Measurements from ENCODE around the gene SLC51A.

- TF ChIP-seq, protein P1, sequence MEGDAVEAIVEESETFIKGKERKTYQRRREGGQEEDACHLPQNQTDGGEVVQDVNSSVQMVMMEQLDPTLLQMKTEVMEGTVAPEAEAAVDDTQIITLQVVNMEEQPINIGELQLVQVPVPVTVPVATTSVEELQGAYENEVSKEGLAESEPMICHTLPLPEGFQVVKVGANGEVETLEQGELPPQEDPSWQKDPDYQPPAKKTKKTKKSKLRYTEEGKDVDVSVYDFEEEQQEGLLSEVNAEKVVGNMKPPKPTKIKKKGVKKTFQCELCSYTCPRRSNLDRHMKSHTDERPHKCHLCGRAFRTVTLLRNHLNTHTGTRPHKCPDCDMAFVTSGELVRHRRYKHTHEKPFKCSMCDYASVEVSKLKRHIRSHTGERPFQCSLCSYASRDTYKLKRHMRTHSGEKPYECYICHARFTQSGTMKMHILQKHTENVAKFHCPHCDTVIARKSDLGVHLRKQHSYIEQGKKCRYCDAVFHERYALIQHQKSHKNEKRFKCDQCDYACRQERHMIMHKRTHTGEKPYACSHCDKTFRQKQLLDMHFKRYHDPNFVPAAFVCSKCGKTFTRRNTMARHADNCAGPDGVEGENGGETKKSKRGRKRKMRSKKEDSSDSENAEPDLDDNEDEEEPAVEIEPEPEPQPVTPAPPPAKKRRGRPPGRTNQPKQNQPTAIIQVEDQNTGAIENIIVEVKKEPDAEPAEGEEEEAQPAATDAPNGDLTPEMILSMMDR (conservative IDR thresholded peaks at IDR 0.05; ENCODE audit: low read length): peak; percentile 47; the same call in 1 of the 2 replicates
- no peak for TF ChIP-seq EZH2phosphoT487 (IDR thresholded peaks at IDR 0.05; ENCODE audit: borderline replicate concordance, low read depth, low read length)
These were observed 36.7 kb upstream of the SLC51A start for GRCh38 chr3:196179380-196180308.

Measured in OCI-LY7 (cell line).